HG03378 (cell line): ENCODE measurements around the gene CES2.
"Not testable (repeated sequence)": the region's sequence is repeated elsewhere in the genome, so short reads cannot be mapped to it uniquely, and the experiment has no call there.

ENCODE experiments used
- ATAC-seq: cut with Tn5 transposase; IDR thresholded peaks from one replicate; pipeline ENCODE4 v1.9.1; 2021; ENCODE audit warnings: mild to moderate bottlenecking, moderate library complexity; ENCODE audit not compliant: unreplicated experiment

The CES2 gene

DNA sequence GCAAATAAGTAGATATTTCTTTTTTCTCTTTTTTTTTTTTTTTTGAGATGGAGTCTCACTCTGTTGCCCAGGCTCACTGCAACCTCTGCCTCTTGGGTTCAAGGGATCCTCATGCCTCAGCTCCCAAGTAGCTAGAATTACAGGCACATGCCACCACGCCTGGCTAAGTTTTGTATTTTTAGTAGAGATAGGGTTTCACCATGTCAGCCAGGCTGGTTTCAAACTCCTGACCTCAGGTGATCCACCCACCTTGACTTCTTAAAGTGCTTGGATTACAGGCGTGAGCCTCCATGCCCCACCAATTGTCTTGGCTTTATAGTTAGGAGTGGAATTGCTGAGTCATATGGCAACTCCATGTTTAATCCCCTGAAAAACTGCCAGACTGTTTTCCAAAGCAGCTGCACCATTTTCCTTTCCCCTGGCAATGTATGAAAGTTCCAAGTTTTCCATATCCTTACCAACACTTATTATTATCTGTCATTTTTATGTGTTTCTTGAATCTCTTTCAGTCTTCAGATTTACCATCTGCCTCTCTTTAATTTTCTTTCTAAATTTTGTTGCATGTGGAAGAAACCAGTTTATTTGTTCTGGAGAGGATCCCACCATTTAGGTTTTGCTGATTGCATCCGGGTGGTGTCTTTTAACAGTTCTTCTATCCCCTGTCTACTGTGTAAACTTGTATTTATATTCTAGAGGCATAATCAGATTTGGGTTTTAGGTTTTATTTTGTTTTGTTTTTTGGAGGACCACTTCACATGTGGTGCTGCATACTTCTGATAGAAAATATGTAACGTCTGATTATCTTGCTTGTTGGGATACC, 15.9 kb downstream of the CES2 start:
- no peak for ATAC-seq

DNA sequence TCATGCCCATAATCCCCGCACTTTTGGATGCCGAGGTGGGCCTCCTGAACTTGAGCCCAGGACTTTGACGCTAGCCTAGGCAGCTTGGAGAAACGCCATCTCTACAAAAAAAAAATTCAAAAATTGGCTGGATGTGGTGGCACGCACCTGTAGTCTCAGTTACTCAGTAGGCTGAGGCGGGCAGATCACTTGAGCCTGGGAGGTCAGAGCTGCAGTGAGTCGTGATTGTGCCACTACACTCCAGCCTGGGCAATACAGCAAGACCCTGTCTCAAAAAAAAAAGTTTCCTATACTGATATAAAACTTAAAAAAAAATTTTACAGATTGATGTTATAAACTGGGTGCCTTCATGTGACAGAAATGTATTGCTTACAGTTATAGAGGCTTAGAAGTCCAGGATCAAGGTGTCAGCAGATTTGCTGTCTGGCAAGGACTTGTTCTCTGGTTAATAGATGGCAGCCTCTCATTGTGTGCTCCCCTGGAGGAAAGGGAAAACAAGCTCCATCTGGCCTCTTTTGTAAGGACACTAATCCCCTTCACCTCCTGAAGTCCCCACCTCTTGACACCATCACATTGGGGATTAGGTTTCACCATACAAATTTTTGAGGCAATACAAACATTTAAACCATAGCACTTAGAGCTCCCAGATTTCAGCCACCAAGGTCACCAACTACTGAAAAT, 17.3 kb downstream of the CES2 start:
- ATAC-seq = no peak

DNA sequence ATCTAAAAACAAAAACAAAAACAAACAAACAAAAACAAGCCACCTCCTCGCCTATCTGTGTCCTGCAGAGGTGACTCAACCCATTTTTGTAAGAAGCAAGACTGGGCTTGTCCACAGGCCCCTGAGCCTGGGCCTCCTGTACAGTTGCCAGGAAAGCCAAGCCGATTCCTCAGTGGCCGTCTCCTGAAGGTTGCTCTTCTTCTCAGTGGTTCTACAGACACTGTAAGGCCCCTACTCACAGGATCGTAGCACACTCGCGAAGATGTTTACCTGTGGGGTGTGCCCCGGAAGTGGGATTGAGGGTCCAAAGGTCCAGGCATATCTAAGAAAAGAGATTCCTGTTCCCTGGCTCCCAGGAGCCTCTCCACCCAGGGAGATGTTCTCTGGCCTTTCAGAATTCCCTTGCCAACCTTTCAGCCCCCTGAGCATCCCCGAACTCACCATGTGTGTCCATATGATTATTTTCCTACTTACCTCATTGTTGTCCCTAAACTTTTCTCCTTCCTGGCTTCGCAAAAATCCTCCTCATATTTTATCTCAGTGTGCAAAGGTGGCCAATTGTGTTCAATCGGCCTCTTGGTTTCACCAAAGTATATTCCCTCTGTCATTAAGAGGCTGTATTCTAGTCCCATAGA, 18.3 kb downstream of the CES2 start:
- ATAC-seq = no peak

DNA sequence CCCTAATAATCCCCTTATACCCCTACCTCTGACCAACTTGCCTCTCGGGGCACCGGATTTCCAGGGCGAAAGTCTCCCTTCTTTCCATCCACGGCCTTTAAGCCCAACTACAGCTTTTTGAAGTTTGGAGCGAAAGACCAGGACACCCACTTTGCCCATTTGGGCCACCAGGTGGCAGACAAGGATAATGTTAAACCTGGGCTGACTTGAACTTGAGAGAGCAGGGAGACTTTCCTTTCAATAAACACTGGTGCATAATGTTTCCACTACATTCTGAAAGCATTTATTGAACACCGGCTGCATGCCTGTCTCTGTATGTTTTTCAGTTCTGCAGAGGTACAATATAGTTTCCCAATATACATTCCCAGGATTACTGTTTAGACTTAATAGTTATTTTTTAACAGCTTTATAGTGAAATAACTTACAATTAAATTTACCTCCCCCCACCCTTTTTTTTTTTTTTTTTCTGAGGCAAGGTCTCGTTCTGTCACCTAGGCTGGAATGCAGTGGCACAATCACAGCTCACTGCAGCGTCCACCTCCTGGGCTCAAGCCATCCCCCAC, 18.9 kb downstream of the CES2 start:
- peak; percentile 58 for ATAC-seq

DNA sequence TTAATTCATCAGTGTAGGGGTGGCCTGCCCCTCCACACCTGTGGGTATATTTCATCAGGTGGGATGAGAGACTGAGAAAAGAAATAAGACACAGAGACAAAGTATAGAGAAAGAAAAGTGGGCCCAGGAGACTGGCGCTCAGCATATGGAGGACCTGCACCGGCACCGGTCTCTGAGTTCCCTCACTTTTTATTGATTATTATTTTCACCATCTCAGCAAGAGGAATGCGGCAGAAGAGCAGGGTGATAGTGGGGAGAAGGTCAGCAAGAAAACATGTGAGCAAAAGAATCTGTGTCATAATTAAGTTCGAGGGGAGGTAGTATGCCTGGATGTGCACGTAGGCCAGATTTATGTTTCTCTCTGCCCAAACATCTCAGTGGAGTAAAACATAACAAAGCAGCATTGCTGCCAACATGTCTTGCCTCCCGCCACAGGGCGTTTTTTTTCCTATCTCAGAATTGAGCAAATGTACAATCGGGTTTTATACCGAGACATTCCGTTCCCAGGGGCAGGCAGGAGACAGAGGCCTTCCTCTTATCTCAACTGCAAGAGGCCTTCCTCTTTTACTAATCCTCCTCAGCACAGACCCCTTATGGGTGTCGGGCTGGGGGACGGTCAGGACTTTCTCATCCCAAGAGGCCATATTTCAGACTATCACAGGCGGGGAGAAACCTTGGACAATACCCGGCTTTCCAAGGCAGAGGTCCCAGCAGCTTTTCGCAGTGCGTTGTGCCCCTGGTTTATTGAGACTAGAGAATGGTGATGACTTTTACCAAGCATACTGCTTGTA, 20.2 kb downstream of the CES2 start:
- not testable (repeated sequence) for ATAC-seq

DNA sequence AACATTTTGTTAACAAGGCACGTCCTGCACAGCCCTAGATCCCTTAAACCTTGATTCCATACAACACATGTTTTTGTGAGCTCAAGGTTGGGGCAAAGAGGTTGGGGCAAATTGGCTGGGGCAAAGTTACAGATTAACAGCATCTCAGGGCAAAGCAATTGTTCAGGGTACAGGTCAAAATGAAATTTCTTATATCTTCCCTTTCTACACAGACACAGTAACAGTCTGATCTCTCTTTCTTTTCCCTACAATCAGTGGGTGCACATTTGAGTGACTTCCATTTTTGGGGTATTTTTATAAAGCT, 20.8 kb downstream of the CES2 start:
- not testable (repeated sequence) for ATAC-seq

DNA sequence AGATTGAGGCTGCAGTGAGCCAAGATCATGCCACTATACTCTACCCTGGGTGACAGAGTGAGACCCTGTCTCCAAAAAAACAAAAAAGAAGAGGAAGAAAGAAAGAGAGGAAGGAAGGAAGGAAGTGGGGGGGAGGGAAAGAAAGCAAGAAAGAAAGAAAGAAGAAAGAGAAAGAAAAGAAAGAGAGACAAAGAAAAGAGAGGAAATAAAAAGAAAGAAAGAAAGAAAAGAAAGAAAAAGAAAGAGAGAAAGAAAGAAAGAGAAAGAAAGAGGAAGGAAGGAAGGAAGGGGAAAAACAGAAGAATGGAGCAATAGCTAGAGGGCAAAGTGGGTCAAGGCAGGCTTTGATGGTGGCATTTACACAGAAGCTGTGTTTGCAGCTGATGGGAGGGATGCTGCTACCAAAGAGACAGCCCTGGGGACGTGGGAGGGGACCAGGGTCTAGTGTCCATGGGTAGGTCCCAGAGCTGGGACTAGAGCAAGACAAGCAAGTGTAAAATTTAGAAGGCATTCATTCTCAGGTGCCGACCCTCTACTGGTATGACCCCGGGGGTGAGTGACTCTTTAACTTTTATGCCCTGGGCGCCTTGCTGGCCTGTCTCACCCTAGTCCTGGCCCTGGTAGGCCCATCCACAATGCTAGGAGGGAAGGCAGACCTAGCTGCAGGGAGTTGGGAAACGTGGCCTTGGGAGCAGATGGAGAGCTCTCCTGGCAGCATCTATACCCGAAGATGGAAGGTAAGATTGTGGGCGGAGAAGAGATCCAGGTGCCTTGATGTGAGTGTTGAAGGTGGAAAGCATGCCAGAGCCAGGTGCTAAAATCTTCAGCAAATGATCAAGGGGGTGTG, 23.8 kb downstream of the CES2 start:
- ATAC-seq = no peak

DNA sequence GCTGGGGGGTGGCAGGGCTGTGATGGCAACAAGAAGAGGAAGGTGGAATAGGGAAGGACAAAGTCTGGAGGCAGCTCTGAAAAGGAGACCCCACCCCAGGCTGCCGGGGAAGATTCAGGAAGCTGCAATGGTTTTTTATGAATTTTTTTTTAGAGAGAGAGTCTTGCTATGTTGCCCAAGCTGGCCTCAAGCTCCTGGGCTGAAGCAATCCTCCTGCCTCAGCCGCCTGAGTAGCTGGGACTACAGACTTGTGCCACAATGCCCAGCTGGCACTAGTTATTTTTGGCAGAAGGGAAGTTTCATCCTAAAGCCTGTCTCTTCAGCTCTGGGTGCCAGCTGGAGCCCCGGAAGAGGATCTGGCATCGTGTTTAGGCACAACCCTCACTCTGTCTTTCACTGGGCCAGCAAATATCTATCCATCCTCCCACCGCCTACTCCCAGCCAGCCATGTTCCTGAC, 24.4 kb downstream of the CES2 start:
- no peak for ATAC-seq

DNA sequence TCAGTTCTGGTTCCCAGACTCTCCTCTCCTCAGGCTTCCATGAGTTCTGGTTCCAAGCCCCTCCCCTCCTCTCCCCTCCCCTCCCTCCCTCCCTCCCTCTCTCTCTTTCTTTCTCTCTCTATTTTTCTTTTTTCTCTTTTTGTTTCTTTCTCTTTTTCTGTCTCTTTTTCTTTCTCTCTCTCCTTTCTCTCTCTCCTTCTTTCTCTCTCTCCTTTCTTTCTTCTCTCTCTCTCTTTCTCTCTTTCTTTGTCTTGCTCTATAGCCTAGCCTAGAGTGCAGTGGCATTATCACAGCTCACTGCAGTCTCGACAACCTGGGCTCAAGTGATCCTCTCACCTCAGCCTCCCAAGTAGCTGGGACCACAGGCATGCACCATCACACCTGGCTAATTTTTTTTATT, 25.0 kb downstream of the CES2 start:
- no peak for ATAC-seq

DNA sequence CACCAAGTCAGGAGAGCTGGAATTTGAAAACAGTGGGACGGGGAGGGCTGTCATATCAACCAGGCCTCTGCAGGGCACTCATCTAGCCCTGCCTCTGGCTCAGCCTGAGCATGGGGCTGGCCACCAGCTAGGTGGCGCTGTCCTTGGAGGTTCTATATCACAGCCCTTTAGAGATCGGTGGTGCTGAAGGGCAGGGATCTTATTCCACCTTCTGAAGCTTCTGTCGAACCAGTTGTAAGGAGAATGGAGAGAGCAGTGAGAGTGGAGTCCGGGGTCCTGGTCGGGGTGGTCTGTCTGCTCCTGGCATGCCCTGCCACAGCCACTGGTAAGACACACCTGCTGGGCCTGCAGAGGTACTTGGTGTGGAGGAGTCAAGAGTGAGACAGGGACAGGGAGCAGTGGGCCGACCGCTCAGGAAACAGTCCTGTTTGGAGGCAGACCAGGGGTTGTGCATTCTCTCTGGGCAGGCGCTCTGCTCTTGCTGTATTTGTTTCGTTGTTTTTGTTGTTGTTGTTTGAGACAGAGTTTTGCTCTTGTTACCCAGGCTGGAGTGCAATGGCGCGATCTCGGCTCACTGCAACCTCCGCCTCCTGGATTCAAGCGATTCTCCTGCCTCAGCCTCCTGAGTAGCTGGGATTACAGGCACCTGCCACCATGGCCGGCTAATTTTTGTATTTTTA, 25.9 kb downstream of the CES2 start, which contains the start of gene CES3:
TSS of gene CES3 (plus strand) at position 202 of the 680 bp plus-strand sequence. CDS start at position 244, 42 bp downstream.
- peak; percentile 69 for ATAC-seq

DNA sequence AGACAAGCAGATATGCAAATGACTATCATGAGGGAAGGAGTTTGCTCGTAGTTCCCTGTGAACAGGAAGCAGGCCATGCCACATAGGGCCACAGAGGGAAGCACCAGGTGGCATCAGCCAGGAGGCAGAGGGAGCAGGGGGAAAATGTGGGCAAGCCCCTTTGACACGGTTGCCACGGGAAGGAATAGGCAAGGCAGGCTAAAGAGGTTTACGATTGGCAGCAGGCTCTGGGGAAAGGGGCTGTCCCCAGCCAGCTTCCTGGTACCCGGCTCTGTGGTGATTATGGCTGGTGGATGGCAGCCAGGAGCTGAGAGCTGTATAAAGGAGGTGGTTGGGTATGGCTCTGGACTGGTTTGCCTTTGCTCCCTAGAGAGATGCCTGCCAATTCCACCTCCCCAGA, 26.6 kb downstream of the CES2 start:
- ATAC-seq = no peak

DNA sequence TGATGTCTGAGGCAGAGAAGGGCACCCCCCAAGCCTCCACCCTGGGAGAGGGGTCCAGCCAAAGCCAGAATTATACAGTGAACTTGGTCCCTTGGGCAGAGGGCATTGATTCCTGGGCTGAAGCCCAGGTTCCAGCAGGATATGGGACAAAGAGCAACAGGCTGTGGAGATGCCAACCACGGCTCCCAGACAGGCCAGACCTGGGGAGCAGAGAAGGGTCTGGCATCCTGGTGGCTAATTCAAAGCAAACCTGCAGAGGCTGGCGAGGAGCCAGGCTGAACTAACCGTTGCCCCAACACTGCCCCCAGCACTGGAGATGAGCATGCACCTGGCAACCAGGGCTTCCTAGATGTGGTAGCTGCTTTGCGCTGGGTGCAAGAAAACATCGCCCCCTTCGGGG, 28.7 kb downstream of the CES2 start:
- ATAC-seq = no peak

DNA sequence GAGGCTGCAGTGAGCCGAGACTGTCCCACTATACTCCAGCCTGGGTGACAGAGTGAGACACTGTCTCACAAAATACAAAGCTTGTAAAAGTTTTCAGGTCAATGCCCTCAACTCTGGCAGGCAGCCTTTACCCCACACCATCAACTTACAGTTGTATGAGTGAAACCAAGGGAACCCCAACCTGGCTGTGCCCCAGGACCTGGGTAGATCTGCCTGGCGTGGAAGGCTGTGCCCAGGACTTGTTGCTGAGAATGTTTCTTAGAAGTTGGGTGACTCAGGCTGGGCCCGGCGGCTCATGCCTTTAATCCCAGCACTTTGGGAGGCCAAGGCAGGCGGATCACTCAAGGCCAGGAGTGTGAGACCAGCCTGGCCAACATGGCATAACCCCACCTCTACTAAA, 33.5 kb downstream of the CES2 start:
- no peak for ATAC-seq

DNA sequence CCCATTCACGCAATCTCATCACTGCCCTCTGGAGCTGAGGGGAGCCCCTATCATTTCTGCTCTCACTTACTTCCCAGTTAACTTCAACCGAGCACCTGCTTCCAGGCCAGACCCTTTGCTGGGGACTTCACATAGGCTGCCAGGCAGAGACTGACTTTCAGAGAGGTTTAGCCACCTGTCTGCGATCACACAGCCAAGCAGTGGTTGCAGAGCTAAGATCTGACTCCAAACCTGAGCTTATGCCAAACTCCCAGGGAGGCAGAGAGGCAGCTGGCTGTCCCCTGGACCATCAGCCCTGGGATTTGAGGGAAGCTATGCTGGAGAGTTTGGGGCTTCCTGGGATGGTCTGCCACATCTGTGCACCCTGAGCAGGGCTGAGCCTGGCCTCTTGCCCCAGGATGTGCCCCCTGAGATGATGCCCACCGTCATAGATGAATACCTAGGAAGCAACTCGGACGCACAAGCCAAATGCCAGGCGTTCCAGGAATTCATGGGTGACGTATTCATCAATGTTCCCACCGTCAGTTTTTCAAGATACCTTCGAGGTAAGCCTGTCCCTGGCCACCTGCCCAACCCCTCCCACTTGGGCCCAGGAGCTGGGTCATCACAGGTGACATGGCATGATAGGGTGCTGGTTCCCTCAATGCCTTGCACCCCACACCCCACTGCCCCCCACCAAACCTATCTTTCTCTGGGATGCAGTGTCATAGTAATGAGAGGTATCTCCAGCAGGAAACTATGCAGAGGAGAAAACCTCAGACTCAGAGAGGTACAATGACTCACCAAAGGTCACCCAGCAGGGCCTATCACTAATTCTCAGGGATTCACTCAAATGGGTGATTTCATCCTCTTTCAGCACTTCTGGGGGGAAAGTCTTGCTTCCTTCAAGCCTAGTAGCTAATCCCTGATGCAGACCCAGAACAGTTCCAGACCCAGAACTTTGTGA, 35.7 kb downstream of the CES2 start:
- ATAC-seq = no peak

DNA sequence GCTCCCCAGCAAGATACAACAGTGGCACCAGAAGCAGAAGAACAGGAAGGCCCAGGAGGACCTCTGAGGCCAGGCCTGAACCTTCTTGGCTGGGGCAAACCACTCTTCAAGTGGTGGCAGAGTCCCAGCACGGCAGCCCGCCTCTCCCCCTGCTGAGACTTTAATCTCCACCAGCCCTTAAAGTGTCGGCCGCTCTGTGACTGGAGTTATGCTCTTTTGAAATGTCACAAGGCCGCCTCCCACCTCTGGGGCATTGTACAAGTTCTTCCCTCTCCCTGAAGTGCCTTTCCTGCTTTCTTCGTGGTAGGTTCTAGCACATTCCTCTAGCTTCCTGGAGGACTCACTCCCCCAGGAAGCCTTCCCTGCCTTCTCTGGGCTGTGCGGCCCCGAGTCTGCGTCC, 37.7 kb downstream of the CES2 start:
- no peak for ATAC-seq

DNA sequence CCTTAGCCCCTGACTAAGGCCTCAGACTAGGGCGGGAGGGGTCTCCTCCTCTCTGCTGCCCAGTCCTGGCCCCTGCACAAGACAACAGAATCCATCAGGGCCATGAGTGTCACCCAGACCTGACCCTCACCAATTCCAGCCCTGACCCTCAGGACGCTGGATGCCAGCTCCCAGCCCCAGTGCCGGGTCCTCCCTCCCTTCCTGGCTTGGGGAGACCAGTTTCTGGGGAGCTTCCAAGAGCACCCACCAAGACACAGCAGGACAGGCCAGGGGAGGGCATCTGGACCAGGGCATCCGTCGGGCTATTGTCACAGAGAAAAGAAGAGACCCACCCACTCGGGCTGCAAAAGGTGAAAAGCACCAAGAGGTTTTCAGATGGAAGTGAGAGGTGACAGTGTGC, 38.4 kb downstream of the CES2 start:
- no peak for ATAC-seq

DNA sequence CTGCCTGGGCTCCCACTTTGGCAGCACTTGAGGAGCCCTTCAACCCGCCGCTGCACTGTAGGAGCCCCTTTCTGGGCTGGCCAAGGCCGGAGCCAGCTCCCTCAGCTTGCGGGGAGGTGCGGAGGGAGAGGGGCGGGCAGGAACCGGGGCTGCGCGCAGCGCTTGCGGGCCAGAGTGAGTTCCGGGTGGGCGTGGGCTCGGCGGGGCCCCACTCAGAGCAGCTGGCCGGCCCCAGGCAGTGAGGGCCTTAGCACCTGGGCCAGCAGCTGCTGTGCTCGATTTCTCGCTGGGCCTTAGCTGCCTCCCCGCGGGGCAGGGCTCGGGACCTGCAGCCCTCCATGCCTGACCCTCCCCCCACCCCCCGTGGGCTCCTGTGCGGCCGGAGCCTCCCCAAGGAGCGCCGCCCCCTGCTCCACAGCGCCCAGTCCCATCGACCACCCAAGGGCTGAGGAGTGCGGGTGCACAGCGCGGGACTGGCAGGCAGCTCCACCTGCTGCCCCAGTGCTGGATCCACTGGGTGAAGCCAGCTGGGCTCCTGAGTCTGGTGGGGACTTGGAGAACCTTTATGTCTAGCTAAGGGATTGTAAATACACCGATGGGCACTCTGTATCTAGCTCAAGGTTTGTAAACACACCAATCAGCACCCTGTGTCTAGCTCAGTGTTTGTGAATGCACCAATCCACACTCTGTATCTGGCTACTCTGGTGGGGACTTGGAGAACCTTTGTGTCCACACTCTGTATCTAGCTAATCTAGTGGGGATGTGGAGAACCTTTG, 39.0 kb downstream of the CES2 start:
- not testable (repeated sequence) for ATAC-seq

DNA sequence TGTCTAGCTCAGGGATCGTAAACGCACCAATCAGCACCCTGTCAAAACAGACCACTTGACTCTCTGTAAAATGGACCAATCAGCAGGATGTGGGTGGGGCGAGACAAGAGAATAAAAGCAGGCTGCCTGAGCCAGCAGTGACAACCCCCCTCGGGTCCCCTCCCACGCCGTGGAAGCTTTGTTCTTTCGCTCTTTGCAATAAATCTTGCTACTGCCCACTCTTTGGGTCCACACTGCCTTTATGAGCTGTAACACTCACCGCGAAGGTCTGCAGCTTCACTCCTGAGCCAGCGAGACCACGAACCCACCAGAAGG, 39.6 kb downstream of the CES2 start:
- ATAC-seq = not testable (repeated sequence)
